MM.1S (cell line): ENCODE measurements around the gene IQSEC1.

Experiments
- EZH2 ChIP-seq: fragments of 300-600 bp; sonication (generic); optimal IDR thresholded peaks from 2 replicates; pipeline ENCODE3; 2017; ENCODE audit warnings: low read depth, mild to moderate bottlenecking, antibody characterized with exemption, low read length, mixed read lengths
- EZH2phosphoT487 ChIP-seq: fragments of 300-600 bp; sonication (generic); IDR thresholded peaks from 2 replicates; pipeline ENCODE4 v1.6.1; 2018; ENCODE audit warnings: antibody characterized with exemption, low read length
- TF ChIP-seq, protein P1 (sequence below): fragments of 300-600 bp; sonication (generic); IDR thresholded peaks from 2 replicates; pipeline ENCODE4 v1.5.1; 2016; ENCODE audit warnings: antibody characterized with exemption, low read length, mixed read lengths

DNA sequence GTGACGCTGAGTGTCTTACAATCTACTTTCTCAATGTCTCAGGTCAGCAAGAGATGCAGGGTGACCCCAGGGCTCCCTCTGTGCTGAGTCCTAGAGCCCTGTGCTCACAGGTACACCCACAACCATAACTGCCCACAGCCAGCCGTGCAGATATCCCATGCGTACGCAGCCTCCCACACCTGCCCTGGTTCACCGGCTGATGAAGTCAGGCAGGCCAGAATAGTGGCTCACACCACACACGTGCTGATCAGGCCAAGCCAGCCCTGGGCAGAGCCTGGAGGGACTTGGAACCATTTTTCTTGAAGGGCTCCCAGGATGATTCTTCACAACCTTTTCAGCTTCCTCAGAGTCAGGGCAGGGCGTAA, 168.3 kb downstream of the IQSEC1 start:
- TF ChIP-seq EZH2 = no peak
- TF ChIP-seq, protein P1, sequence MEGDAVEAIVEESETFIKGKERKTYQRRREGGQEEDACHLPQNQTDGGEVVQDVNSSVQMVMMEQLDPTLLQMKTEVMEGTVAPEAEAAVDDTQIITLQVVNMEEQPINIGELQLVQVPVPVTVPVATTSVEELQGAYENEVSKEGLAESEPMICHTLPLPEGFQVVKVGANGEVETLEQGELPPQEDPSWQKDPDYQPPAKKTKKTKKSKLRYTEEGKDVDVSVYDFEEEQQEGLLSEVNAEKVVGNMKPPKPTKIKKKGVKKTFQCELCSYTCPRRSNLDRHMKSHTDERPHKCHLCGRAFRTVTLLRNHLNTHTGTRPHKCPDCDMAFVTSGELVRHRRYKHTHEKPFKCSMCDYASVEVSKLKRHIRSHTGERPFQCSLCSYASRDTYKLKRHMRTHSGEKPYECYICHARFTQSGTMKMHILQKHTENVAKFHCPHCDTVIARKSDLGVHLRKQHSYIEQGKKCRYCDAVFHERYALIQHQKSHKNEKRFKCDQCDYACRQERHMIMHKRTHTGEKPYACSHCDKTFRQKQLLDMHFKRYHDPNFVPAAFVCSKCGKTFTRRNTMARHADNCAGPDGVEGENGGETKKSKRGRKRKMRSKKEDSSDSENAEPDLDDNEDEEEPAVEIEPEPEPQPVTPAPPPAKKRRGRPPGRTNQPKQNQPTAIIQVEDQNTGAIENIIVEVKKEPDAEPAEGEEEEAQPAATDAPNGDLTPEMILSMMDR = no peak
- TF ChIP-seq EZH2phosphoT487 = no peak
